A673 (cell line): ENCODE results near the gene FTHL17.

ENCODE experiments used
- CTCF ChIP-seq: fragments of 300-800, 200-600 bp; sonication (generic); conservative IDR thresholded peaks from 2 replicates; pipeline ENCODE4 v1.5.1; 2017; ENCODE audit warnings: low read depth, mild to moderate bottlenecking, antibody characterized with exemption, low read length, moderate library complexity, mixed read lengths
- EZH2 ChIP-seq: fragments of 200-600 bp; sonication (generic); IDR thresholded peaks from 2 replicates; pipeline ENCODE4 v1.6.1; 2017; ENCODE audit warnings: borderline replicate concordance, low read depth, mild to moderate bottlenecking, mixed read lengths, antibody characterized with exemption, low read length; ENCODE audit not compliant: poor library complexity, severe bottlenecking

DNA sequence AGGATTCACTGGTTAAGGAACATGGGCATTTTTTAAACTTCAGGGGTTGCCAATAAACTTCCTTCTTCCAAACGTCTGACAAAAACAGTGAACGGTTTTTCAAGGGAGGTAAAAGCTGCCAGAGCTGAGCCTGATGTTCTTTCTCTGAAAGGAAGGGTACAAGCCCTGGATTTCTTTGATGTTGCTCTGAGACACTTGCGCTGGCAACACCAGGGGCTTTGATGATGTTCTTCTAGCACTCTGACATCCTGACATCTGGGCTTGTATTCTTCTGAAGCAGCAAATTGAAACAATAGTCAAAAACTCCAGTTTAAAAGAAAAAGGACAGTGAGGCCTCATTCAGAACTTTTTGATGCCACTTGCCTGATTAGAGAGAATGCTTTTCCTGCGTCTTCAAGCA, 11.8 kb downstream of the FTHL17 start:
- TF ChIP-seq CTCF, result no peak
- no peak for TF ChIP-seq EZH2
